HepG2 (cell line): ENCODE measurements around the gene UBAC1. TPM values are rescaled to one million over a fixed set of nuclear protein-coding genes. Genes with fewer than 3 reads are reported as not detected.

Experiments
- ATAC-seq: fragments of 200-7000 bp; cut with Tn5 transposase; 3 replicates; pipeline ENCODE4 v1.9.1; 2020; ENCODE audit warnings: mild to moderate bottlenecking, moderate library complexity
- BruUV-seq: library from RNA; stranded (reverse); fragments of 400-500 nt; replicated peaks from 2 replicates; lab custom pipeline; 2021; lab: Mats Ljungman, UMichigan
- CTCF ChIA-PET: fragments of 300-600 bp; formaldehyde crosslinking; extraction: SDS; loops from one replicate; lab custom pipeline; 2021; ENCODE audit warnings: low total read pairs, inconsistent platforms, low intra/inter-chr PET ratio; lab: Yijun Ruan, JAX
- POLR2A ChIA-PET: fragments of 350-600 bp; sonication (Branson Sonifier 250); formaldehyde crosslinking; loops from one replicate; lab custom pipeline; 2020; ENCODE audit warnings: antibody characterized with exemption, inconsistent platforms; lab: Yijun Ruan, JAX
- DNase-seq: peaks from one replicate; pipeline ENCODE4 v3.0.0-alpha.2; 2015; ENCODE audit warnings: low spot score
- FAIRE-seq: peaks from 3 replicates; lab custom pipeline; 2011; peaks lifted over from hg19 to GRCh38; lab: Jason Lieb, UNC
- H2AFZ ChIP-seq: one replicate; pipeline ENCODE4 v1.6.1; 2011; ENCODE audit warnings: low read length, inconsistent platforms
- H3K27ac ChIP-seq: fragments of 300-600 bp; 3 replicates; pipeline ENCODE4 v1.8.0; 2011; ENCODE audit warnings: mixed run types, mild to moderate bottlenecking, mixed read lengths, low read length, inconsistent platforms; ENCODE audit not compliant: insufficient read depth; ENCODE audit errors: extremely low read length
- H3K27me3 ChIP-seq, 2 experiments: fragments of 200-600 bp in 1 of 2; 2 replicates in 1 of 2; 3 replicates in 1 of 2; pipeline versions ENCODE4 v1.6.0 to v1.8.0; 2011; ENCODE audit warnings: low read length in 2 of 2, mild to moderate bottlenecking in 2 of 2, moderate library complexity in 2 of 2, inconsistent platforms in 1 of 2; ENCODE audit not compliant: insufficient read depth in 2 of 2, control insufficient read depth in 1 of 2
- H3K36me3 ChIP-seq, 2 experiments: fragments of 200-600 bp in 1 of 2; replicated peaks in 1 of 2; 2 replicates in 1 of 2; 3 replicates in 1 of 2; pipeline versions ENCODE4 v1.5.1 to v1.8.0; 2011; ENCODE audit warnings: low read length in 2 of 2, inconsistent platforms in 1 of 2; ENCODE audit not compliant: insufficient read depth in 2 of 2, control insufficient read depth in 1 of 2
- H3K4me1 ChIP-seq: 2 replicates; pipeline ENCODE4 v1.5.1; 2012; ENCODE audit warnings: low read length, inconsistent platforms; ENCODE audit not compliant: insufficient read depth
- H3K4me2 ChIP-seq: 2 replicates; pipeline ENCODE4 v1.6.0; 2011; ENCODE audit warnings: low read depth, low read length, inconsistent platforms
- H3K4me3 ChIP-seq, 3 experiments: fragments of 200-600 bp in 1 of 3; sonication (generic), shearing (Covaris generic) in 1 of 3; replicated peaks in 1 of 3; 2 replicates each; pipeline ENCODE4 v1.5.1; 2011 to 2016; ENCODE audit warnings: low read length in 3 of 3, inconsistent platforms in 2 of 3, low read depth in 2 of 3, mild to moderate bottlenecking in 2 of 3, control low read depth in 1 of 3, mixed read lengths in 1 of 3; ENCODE audit not compliant: insufficient read depth in 1 of 3
- H3K79me2 ChIP-seq: one replicate; pipeline ENCODE4 v1.6.1; 2011; ENCODE audit warnings: low read length, inconsistent platforms; ENCODE audit not compliant: insufficient read depth
- H3K9ac ChIP-seq: 2 replicates; pipeline ENCODE4 v1.6.0; 2011; ENCODE audit warnings: mild to moderate bottlenecking, low read depth, low read length, inconsistent platforms; ENCODE audit not compliant: insufficient read depth
- H3K9me3 ChIP-seq: 2 replicates; pipeline ENCODE4 v1.5.1; 2012; ENCODE audit warnings: mild to moderate bottlenecking, low read length
- H4K20me1 ChIP-seq: 2 replicates; pipeline ENCODE4 v1.6.0; 2011; ENCODE audit warnings: inconsistent platforms, mild to moderate bottlenecking, low read length, moderate library complexity; ENCODE audit not compliant: insufficient read depth
- ATF4 ChIP-seq, 2 experiments: fragments of 450-650 bp in 1 of 2; sonication (generic) in 1 of 2; formaldehyde crosslinking; IDR thresholded peaks; 2 replicates each; pipeline versions ENCODE4 v1.5.0 to v1.8.0; 2020 to 2022; ENCODE audit warnings: mild to moderate bottlenecking in 1 of 2, missing genetic modification reagents in 1 of 2
- GATA4 ChIP-seq: sonication (generic); IDR thresholded peaks from 2 replicates; pipeline ENCODE4 v1.6.1; 2016; ENCODE audit warnings: antibody characterized with exemption, low read depth, borderline replicate concordance
- PRDM10 ChIP-seq: sonication (generic); formaldehyde crosslinking; IDR thresholded peaks from 2 replicates; pipeline ENCODE4 v1.4.0; 2020; ENCODE audit warnings: low read depth, missing genetic modification reagents
- RARA ChIP-seq: IDR thresholded peaks from 2 replicates; pipeline ENCODE4 v1.6.1; 2016; ENCODE audit warnings: missing genetic modification reagents, missing compliant biosample characterization
- ZNF512B ChIP-seq: sonication (generic); formaldehyde crosslinking; IDR thresholded peaks from 2 replicates; pipeline ENCODE4 v1.5.1; 2020; ENCODE audit warnings: missing genetic modification reagents, mild to moderate bottlenecking, borderline replicate concordance
- ZNF709 ChIP-seq: sonication (generic); formaldehyde crosslinking; IDR thresholded peaks from 2 replicates; pipeline ENCODE4 v1.5.0; 2020; ENCODE audit warnings: mild to moderate bottlenecking, missing genetic modification reagents
- WGBS: methylation state at CpG from one replicate; pipeline ENCODE4 v1.1.6; 2017; ENCODE audit warnings: low lambda C conversion rate; 5-methylcytosine and 5-hydroxymethylcytosine counted together
- in situ Hi-C: cut with HindIII; loops from 2 replicates; pipeline ENCODE4 v1.10.0; 2017; ENCODE audit warnings: low pct_unique_long_range_greater_than_20kb; ENCODE audit not compliant: extremely low pct_ligation_motif_present
- intact Hi-C: fragments of 100-400 bp; cut with micrococcal nuclease; formaldehyde crosslinking; loops from one replicate; pipeline ENCODE4 v1.10.0; 2022; ENCODE audit not compliant: unreplicated experiment
- polyA plus RNA-seq, 8 experiments: library from polyadenylated mRNA; depleted of rRNA in 3 of 8; stranded (reverse) in 7 of 8; unstranded in 1 of 8; fragments of >200 nt; fragmentation: Illumina TruSeq in 4 of 8; extraction: Trizol in 4 of 8; gene quantifications; 2 replicates each; pipeline versions ENCODE4 v1.2.1 to v1.2.3, GENCODE V29; 2011 to 2016; ENCODE audit warnings: low read depth in 4 of 8, missing spikeins in 1 of 8, mixed read lengths in 1 of 8; ENCODE audit not compliant: insufficient read depth in 1 of 8
- total RNA-seq, 5 experiments: library from RNA; depleted of rRNA; stranded (reverse); fragments of >200 nt; fragmentation: Illumina TruSeq; extraction: Trizol; gene quantifications; 2 replicates each; pipeline ENCODE4 v1.2.3, GENCODE V29; 2016; ENCODE audit warnings: low read depth in 1 of 5

The UBAC1 gene
- total and polyA plus RNA-seq, 2 of the 13 experiments (the other 11 are each of a cell fraction or from before 2014, with no cell fraction given) = 32.2 to 34.1 TPM

- Histone ChIP-seq H3K36me3 (no peaks in the 10 kb centered on the region), H4K20me1 (0 out of 2 replicates have a peak, but pooled peaks cover 2% of the 10 kb centered on the region), H3K4me2 (no peak overlapping the region), H3K4me1 (no peaks in the 10 kb centered on the region), H3K4me3 (no peak overlapping the region), H3K79me2 (no peaks in the 10 kb centered on the region), H3K9me3 (no peaks in the 10 kb centered on the region), H3K9ac (no peak overlapping the region), H3K27ac (no peak overlapping the region), H2AFZ (no peak overlapping the region), H3K27me3 (peaks cover 23 to 66% of the 10 kb centered on the region in 2 experiments)
- in situ Hi-C loops (loop anchor here (25.0 kb wide), 1 partner anchor 283 kb away; no protein-coding TSS in a partner anchor), intact Hi-C loops (no loop called here)
- ATAC-seq (peak; percentile 17), DNase-seq (no peak), FAIRE-seq (no peak)
- 38% methylated on average over 3 of the region's 19 CpGs for WGBS
- ChIA-PET POLR2A (no interaction called here), CTCF (no interaction called here)
- TF ChIP-seq ZNF709 (CRISPR knock-in tag) (no peak), ZNF512B (CRISPR knock-in tag) (no peak), PRDM10 (no peak), RARA (no peak), GATA4 (no peak), ATF4 (CRISPR knock-in tag; IDR thresholded peaks at IDR 0.05) (no peak)
- no TSS peak for BruUV-seq
Measured at GRCh38 chr9:135979547-135980166, 18.5 kb upstream of the UBAC1 start.
